ENCODE results near the gene LYRM4.

DNA sequence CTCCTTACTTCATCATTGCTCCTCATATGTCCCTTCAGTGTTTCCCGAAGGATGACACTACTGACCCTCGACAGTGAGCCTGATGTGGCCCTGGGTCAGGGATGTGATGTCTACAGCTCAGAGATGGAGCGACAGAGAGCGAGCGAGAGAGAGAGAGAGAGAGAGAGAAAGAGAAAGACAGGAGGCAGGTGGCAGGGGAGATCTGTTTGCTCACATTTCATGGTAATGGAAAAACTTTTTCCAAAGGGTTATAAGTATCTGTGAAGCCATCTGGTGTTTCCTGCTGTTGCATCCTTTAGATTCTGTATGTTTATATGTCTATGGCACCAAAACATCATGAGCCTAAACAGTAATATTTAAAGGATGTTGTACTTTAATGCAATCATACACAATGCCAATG lies 98.4 kb downstream of the LYRM4 start:
- TF ChIP-seq CTCF (IDR thresholded peaks at IDR 0.05 in 4 of 5, conservative IDR thresholded peaks at IDR 0.05 in 1 of 5) (no peak), POLR2A (IDR thresholded peaks at IDR 0.05) (no peak)

Measured in gastrocnemius medialis (tissue), 4 donors.